SK-N-SH (cell line): ENCODE data around the gene MME. TPM values are rescaled to one million over a fixed set of nuclear protein-coding genes. Genes with fewer than 3 reads are reported as not detected.

Experiments used
- CTCF ChIA-PET: fragments of 300-600, 350-600 bp; formaldehyde crosslinking; extraction: SDS; loops from one replicate; lab custom pipeline; 2021; lab: Yijun Ruan, JAX
- POLR2A ChIA-PET: fragments of 350-600 bp; sonication (Branson Sonifier 250); formaldehyde crosslinking; extraction: SDS; loops from one replicate; lab custom pipeline; 2020; ENCODE audit warnings: antibody characterized with exemption, inconsistent platforms; lab: Yijun Ruan, JAX
- DNase-seq: peaks from one replicate; pipeline ENCODE4 v3.0.0; 2012
- H2AFZ ChIP-seq: fragments of 200-600 bp; sonication (generic); 2 replicates; pipeline ENCODE4 v1.8.1; 2016; ENCODE audit warnings: antibody characterized with exemption, mild to moderate bottlenecking, low read depth
- H3F3A ChIP-seq: fragments of 200-600 bp; sonication (generic); replicated peaks from 2 replicates; pipeline ENCODE3; 2016; ENCODE audit warnings: antibody characterized with exemption, mild to moderate bottlenecking; ENCODE audit not compliant: insufficient read depth
- H3K27ac ChIP-seq, 2 experiments: fragments of 200-500 bp in 1 of 2; fragments of 200-600 bp in 1 of 2; sonication (Bioruptor generic) in 1 of 2; sonication (generic), shearing (Covaris generic) in 1 of 2; 2 replicates each; pipeline versions ENCODE4 v1.5.1 to v1.6.1; 2014 to 2016; ENCODE audit warnings: low read depth in 2 of 2, inconsistent platforms in 1 of 2, low read length in 1 of 2, mild to moderate bottlenecking in 1 of 2, mixed read lengths in 1 of 2
- H3K27me3 ChIP-seq: fragments of 200-600 bp; sonication (generic), shearing (Covaris generic); 2 replicates; pipeline ENCODE4 v1.6.1; 2016; ENCODE audit warnings: mixed run types; ENCODE audit not compliant: insufficient read depth
- H3K36me3 ChIP-seq, 2 experiments: fragments of 200-500 bp in 1 of 2; fragments of 200-600 bp in 1 of 2; sonication (Bioruptor generic) in 1 of 2; sonication (generic) in 1 of 2; replicated peaks in 1 of 2; 2 replicates each; pipeline versions ENCODE3 to v1.5.1; 2014 to 2016; ENCODE audit warnings: low read length in 1 of 2, mild to moderate bottlenecking in 1 of 2; ENCODE audit not compliant: insufficient read depth in 2 of 2, control insufficient read depth in 1 of 2
- H3K4me1 ChIP-seq, 2 experiments: fragments of 200-500 bp in 1 of 2; fragments of 200-600 bp in 1 of 2; sonication (Bioruptor generic) in 1 of 2; sonication (generic), shearing (Covaris generic) in 1 of 2; 2 replicates each; pipeline versions ENCODE4 v1.5.1 to v1.6.1; 2014 to 2016; ENCODE audit warnings: low read depth in 1 of 2, low read length in 1 of 2, mixed run types in 1 of 2; ENCODE audit not compliant: insufficient read depth in 2 of 2, control insufficient read depth in 1 of 2
- H3K4me2 ChIP-seq: fragments of 200-600 bp; sonication (generic), shearing (Covaris generic); 2 replicates; pipeline ENCODE4 v1.6.1; 2017; ENCODE audit warnings: mixed run types
- H3K4me3 ChIP-seq, 2 experiments: fragments of 200-500 bp in 1 of 2; fragments of 200-600 bp in 1 of 2; sonication (Bioruptor generic) in 1 of 2; sonication (generic), shearing (Covaris generic) in 1 of 2; 2 replicates each; pipeline versions ENCODE4 v1.5.1 to v1.8.1; 2014 to 2016; ENCODE audit warnings: low read depth in 2 of 2, inconsistent platforms in 1 of 2, low read length in 1 of 2, mild to moderate bottlenecking in 1 of 2, mixed read lengths in 1 of 2, moderate library complexity in 1 of 2
- H3K79me2 ChIP-seq: fragments of 200-600 bp; sonication (generic); 2 replicates; pipeline ENCODE4 v1.8.1; 2017; ENCODE audit warnings: mild to moderate bottlenecking; ENCODE audit not compliant: insufficient read depth
- H3K9ac ChIP-seq: fragments of 200-600 bp; sonication (generic); 2 replicates; pipeline ENCODE4 v1.6.1; 2017; ENCODE audit warnings: mixed run types
- H3K9me2 ChIP-seq: fragments of 200-600 bp; sonication (generic); 2 replicates; pipeline ENCODE4 v1.6.1; 2017; ENCODE audit warnings: mixed run types
- H3K9me3 ChIP-seq: fragments of 200-600 bp; sonication (generic); 2 replicates; pipeline ENCODE4 v1.6.1; 2017; ENCODE audit warnings: mixed run types, mild to moderate bottlenecking, moderate library complexity
- H4K20me1 ChIP-seq: fragments of 200-600 bp; sonication (generic); 2 replicates; pipeline ENCODE4 v1.6.1; 2017; ENCODE audit warnings: mild to moderate bottlenecking, mixed run types; ENCODE audit not compliant: insufficient read depth
- CHD2 ChIP-seq: fragments of 150-350 bp; IDR thresholded peaks from 2 replicates; pipeline ENCODE4 v1.6.1; 2018; ENCODE audit warnings: low read length; ENCODE audit not compliant: partially characterized antibody
- CTCF ChIP-seq: fragments of 200-600 bp; sonication (generic); IDR thresholded peaks from 2 replicates; pipeline ENCODE4 v1.6.1; 2017; ENCODE audit warnings: antibody characterized with exemption, mild to moderate bottlenecking, moderate library complexity
- ELF1 ChIP-seq: IDR thresholded peaks from 2 replicates; pipeline ENCODE4 v1.4.0; 2012
- EZH2phosphoT487 ChIP-seq: fragments of 200-600 bp; sonication (generic); IDR thresholded peaks from 2 replicates; pipeline ENCODE4 v1.6.1; 2017; ENCODE audit warnings: low read depth, mixed run types, mild to moderate bottlenecking, antibody characterized with exemption, moderate library complexity, borderline replicate concordance
- FOXJ3 ChIP-seq: sonication (generic); formaldehyde crosslinking; IDR thresholded peaks from 2 replicates; pipeline ENCODE4 v1.5.1; 2020; ENCODE audit warnings: mild to moderate bottlenecking, missing genetic modification reagents
- FOXM1 ChIP-seq: IDR thresholded peaks from 2 replicates; pipeline ENCODE4 v1.4.0; 2012; ENCODE audit warnings: low read depth, mild to moderate bottlenecking
- JUND ChIP-seq: IDR thresholded peaks from 2 replicates; pipeline ENCODE4 v1.4.0; 2012
- MAX ChIP-seq: IDR thresholded peaks from 2 replicates; pipeline ENCODE4 v1.4.0; 2012; ENCODE audit warnings: low read depth
- MEF2A ChIP-seq: IDR thresholded peaks from 2 replicates; pipeline ENCODE4 v1.4.0; 2012; ENCODE audit warnings: low read depth, borderline replicate concordance
- NFIC ChIP-seq: IDR thresholded peaks from 2 replicates; pipeline ENCODE4 v1.4.0; 2012; ENCODE audit warnings: borderline replicate concordance
- NRF1 ChIP-seq: IDR thresholded peaks from 2 replicates; pipeline ENCODE4 v1.6.1; 2012; ENCODE audit warnings: low read depth, mild to moderate bottlenecking, low read length
- POLR2AphosphoS5 ChIP-seq: IDR thresholded peaks from 2 replicates; pipeline ENCODE4 v1.6.1; 2012; ENCODE audit warnings: low read depth, low read length
- RAD21 ChIP-seq: IDR thresholded peaks from 2 replicates; pipeline ENCODE4 v1.6.1; 2012; ENCODE audit warnings: mild to moderate bottlenecking, low read length
- TCF12 ChIP-seq: IDR thresholded peaks from 2 replicates; pipeline ENCODE4 v1.4.0; 2012
- YY1 ChIP-seq: IDR thresholded peaks from 2 replicates; pipeline ENCODE4 v1.4.0; 2012; ENCODE audit warnings: low read depth, mild to moderate bottlenecking
- ZBTB33 ChIP-seq: IDR thresholded peaks from 2 replicates; pipeline ENCODE4 v1.4.0; 2012; ENCODE audit warnings: low read depth, borderline replicate concordance
- polyA plus RNA-seq, 3 experiments: library from polyadenylated mRNA; depleted of rRNA; stranded (reverse); fragments of >200 nt; gene quantifications; 2 replicates each; pipeline ENCODE4 v1.2.3, GENCODE V29; 2012
- TF ChIP-seq, protein P1 (sequence below): IDR thresholded peaks from 2 replicates; pipeline ENCODE4 v1.6.1; 2012; ENCODE audit warnings: mild to moderate bottlenecking, low read depth, low read length, moderate library complexity
- TF ChIP-seq, protein P2 (sequence below): IDR thresholded peaks from 2 replicates; pipeline ENCODE4 v1.4.0; 2012; ENCODE audit warnings: low read depth, borderline replicate concordance

The MME gene
- polyA plus RNA-seq, 1 of the 3 experiments (the other 2 are of a cell fraction), result 167 TPM

DNA sequence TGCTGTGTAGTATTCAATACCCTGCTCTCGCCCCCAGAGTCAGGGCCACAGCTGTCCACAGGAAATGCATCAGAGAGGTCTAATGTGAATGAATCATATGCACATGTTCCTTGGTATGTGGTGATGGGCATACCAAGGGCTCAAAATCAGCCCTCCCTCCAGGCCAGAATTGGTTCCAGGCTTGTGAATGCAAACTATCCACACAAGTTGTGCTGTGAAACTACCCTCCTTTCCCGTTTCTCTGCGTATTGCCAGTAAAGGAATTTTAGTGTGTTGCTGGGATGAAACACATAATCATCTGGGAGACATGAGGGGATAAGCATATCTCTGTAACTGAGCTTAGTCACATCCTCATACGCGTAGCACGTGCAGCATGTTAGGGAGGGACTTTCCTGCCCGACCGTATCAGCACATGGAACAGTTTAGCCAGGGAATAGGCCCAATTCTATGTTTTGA is 9.2 kb upstream of the MME start (continued):
- TF ChIP-seq ZBTB33, result peak; percentile 61; the same call in 1 of the 2 replicates
- TF ChIP-seq EZH2phosphoT487, result no peak
- no peak for TF ChIP-seq YY1
- no peak for TF ChIP-seq RAD21
- TF ChIP-seq NRF1, result no peak
- TF ChIP-seq CHD2, result no peak
- no peak for TF ChIP-seq CTCF
- peak; percentile 86 for TF ChIP-seq POLR2AphosphoS5
- TF ChIP-seq, protein P1, sequence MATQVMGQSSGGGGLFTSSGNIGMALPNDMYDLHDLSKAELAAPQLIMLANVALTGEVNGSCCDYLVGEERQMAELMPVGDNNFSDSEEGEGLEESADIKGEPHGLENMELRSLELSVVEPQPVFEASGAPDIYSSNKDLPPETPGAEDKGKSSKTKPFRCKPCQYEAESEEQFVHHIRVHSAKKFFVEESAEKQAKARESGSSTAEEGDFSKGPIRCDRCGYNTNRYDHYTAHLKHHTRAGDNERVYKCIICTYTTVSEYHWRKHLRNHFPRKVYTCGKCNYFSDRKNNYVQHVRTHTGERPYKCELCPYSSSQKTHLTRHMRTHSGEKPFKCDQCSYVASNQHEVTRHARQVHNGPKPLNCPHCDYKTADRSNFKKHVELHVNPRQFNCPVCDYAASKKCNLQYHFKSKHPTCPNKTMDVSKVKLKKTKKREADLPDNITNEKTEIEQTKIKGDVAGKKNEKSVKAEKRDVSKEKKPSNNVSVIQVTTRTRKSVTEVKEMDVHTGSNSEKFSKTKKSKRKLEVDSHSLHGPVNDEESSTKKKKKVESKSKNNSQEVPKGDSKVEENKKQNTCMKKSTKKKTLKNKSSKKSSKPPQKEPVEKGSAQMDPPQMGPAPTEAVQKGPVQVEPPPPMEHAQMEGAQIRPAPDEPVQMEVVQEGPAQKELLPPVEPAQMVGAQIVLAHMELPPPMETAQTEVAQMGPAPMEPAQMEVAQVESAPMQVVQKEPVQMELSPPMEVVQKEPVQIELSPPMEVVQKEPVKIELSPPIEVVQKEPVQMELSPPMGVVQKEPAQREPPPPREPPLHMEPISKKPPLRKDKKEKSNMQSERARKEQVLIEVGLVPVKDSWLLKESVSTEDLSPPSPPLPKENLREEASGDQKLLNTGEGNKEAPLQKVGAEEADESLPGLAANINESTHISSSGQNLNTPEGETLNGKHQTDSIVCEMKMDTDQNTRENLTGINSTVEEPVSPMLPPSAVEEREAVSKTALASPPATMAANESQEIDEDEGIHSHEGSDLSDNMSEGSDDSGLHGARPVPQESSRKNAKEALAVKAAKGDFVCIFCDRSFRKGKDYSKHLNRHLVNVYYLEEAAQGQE, result peak; percentile 58
- no peak for TF ChIP-seq FOXJ3 (CRISPR knock-in tag)
- TF ChIP-seq, protein P2, sequence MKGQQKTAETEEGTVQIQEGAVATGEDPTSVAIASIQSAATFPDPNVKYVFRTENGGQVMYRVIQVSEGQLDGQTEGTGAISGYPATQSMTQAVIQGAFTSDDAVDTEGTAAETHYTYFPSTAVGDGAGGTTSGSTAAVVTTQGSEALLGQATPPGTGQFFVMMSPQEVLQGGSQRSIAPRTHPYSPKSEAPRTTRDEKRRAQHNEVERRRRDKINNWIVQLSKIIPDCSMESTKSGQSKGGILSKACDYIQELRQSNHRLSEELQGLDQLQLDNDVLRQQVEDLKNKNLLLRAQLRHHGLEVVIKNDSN, result 0 out of 2 replicates have a peak, but pooled peaks have one; percentile 56
- peak; percentile 86 for TF ChIP-seq FOXM1
- TF ChIP-seq ELF1, result 0 out of 2 replicates have a peak, but pooled peaks have one; percentile 18

- Histone ChIP-seq H3K9me2 (no peaks in the 10 kb centered on the region), H3K27ac (no peak overlapping the region), H3K9me3 (no peaks in the 10 kb centered on the region), H4K20me1 (no peaks in the 10 kb centered on the region), H2AFZ (no peak overlapping the region), H3K4me3 (no peak overlapping the region), H3K27me3 (no peaks in the 10 kb centered on the region), H3K36me3 (no peaks in the 10 kb centered on the region), H3K4me2 (no peak overlapping the region), H3K9ac (no peak overlapping the region), H3F3A (peaks cover 12% of the 10 kb centered on the region), H3K79me2 (no peaks in the 10 kb centered on the region), H3K4me1 (peaks cover 3 to 7% of the 10 kb centered on the region in 2 experiments; a peak in 3 of 4 replicates)
- DNase-seq, result no peak
- CTCF ChIA-PET, result no interaction called here
- POLR2A ChIA-PET, result no interaction called here
- TF ChIP-seq JUND, result no peak
- TF ChIP-seq, protein P2, result no peak
- no peak for TF ChIP-seq YY1
- no peak for TF ChIP-seq CHD2
- no peak for TF ChIP-seq TCF12
- no peak for TF ChIP-seq MEF2A
- TF ChIP-seq CTCF, result no peak
- TF ChIP-seq NFIC, result no peak
- TF ChIP-seq MAX, result no peak
These were observed 4.9 kb upstream of the MME start for GRCh38 chr3:155075200-155075599.
